ENCODE data around the gene GADL1.

DNA sequence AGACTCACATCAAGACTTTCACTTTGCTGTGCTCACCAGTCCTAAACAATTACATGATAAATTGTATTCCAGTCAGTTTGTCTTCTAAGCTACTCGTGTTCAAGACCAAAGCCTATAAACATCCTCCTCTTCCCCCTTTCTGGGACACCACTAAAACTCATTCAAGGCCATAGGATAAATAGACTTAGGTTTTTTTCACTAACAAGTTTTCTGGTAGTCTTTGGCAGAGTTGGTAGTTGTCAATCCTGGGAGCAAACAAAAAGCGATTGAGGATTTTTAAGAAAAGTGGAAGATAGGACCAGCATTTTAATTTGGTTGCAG is 173.2 kb downstream of the GADL1 start:
- TF ChIP-seq EZH2 (IDR thresholded peaks at IDR 0.05; ENCODE audit: insufficient read depth, poor library complexity, severe bottlenecking) (no peak), EZH2phosphoT487 (IDR thresholded peaks at IDR 0.05; ENCODE audit: insufficient read depth, low read depth) (no peak)
